Measurements from ENCODE around the gene PODN. TPM values are rescaled to one million over a fixed set of nuclear protein-coding genes. Genes with fewer than 3 reads are reported as not detected.
A peak's percentile ranks its signal among the peaks of the same experiment; 100 is the strongest.

Gene PODN
- total RNA-seq, 3 donors from 2014 or later (not counting 1 experiment from before 2014, with no cell fraction given), result 8.8 to 13.2 (median 11.2) TPM

DNA sequence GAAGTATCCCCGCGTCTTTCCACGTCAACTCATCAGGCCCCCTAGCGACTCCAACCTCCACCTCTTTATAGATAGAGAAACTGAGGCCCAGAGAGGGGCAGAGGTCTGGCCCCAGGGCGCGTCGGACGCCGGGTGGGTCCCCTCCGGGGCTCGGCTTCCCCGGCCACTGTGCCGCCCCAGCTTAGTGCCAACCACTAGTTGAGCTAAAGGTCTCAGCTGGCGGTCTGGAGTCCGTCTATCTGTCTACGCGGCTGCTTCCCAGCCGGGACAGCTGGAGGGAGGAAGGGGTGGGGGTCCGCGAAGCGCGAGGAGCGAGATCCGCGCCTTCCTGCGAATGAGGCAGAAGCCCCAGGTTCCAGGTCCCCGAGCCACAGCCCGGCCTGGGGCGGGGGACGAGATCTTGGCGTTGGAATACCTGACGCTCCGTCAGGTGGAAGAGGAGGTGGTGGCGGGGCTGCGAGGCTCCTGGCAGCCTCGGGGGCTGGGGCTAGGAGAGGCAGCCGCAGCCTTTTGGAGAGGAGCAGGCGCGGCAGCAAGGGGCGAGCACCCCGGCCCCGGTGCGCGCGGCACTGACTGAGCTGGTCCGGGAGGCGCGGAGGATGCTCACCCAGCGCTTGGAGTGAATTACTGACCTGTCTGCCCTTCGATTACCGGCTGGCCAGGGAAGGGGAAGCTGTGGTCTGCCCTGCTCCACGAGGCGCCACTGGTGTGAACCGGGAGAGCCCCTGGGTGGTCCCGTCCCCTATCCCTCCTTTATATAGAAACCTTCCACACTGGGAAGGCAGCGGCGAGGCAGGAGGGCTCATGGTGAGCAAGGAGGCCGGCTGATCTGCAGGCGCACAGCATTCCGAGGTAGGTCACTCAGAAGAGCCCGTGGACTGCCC, 937 bp downstream of the PODN start:
- ATAC-seq, result peak in 2 of 3 donors; percentile 24 to 31

DNA sequence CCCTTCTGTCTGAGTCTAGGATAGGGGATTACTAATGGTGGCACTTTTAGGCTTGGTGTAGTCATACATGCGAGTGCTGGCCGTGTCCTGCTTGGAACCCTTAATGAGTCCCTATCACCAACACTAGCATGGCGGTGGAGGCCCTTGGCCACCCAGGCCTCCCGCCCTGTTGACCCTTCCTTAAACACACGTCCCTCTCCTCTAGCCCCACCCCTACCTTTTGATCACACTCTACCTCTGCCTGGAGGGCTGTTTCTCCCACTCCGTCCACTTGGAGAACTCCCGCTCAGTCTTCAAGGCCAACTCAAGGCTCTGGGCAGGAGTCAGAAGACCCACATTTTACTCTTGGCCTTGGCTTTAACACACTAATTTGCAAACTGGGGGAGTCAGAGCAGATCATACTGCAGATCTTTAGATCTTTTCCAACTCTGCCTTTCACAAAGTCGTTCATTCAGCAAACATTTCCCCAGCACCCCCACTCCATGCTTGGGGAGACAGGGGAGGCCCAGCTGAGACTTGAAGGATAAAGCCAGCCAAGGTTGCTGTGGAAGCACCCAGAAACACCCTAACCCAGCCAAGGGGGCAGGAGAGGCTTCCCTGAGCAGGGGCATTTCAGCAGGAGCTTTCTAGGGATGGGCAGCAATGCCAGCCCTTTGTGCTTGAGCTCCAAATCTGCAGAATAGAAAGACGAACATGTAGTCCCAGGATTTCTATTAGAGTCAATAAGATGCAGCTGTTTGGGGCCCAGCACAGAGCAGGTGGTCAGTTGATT, 1.9 kb downstream of the PODN start:
- H3K27ac ChIP-seq (ENCODE audit: low read length), result no peak overlapping the region
- peaks cover 12% of the 10 kb centered on the region for H3K27me3 ChIP-seq (ENCODE audit: control insufficient read depth, insufficient read depth, low read length)
- TF ChIP-seq, protein P1, sequence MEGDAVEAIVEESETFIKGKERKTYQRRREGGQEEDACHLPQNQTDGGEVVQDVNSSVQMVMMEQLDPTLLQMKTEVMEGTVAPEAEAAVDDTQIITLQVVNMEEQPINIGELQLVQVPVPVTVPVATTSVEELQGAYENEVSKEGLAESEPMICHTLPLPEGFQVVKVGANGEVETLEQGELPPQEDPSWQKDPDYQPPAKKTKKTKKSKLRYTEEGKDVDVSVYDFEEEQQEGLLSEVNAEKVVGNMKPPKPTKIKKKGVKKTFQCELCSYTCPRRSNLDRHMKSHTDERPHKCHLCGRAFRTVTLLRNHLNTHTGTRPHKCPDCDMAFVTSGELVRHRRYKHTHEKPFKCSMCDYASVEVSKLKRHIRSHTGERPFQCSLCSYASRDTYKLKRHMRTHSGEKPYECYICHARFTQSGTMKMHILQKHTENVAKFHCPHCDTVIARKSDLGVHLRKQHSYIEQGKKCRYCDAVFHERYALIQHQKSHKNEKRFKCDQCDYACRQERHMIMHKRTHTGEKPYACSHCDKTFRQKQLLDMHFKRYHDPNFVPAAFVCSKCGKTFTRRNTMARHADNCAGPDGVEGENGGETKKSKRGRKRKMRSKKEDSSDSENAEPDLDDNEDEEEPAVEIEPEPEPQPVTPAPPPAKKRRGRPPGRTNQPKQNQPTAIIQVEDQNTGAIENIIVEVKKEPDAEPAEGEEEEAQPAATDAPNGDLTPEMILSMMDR (IDR thresholded peaks at IDR 0.05), result no peak
- no peak overlapping the region for H3K27ac Mint-ChIP-seq
- no peaks in the 10 kb centered on the region for H3K9me3 Mint-ChIP-seq
- no peaks in the 10 kb centered on the region for H3K36me3 Mint-ChIP-seq
- H3K4me1 ChIP-seq (ENCODE audit: control insufficient read depth, insufficient read depth, low read length), result peaks cover 19% of the 10 kb centered on the region
- peaks cover 0 to 17% of the 10 kb centered on the region in 2 donors for H3K4me1 Mint-ChIP-seq
- H3K9me3 ChIP-seq (ENCODE audit: control insufficient read depth, insufficient read depth, low read length), result no peaks in the 10 kb centered on the region
- ATAC-seq (no peak), DNase-seq (no peak)
- intact Hi-C loops (cut with micrococcal nuclease), result no loop called here
- H3K4me3 ChIP-seq (ENCODE audit: low read length), result no peak overlapping the region
- peaks cover 7 to 17% of the 10 kb centered on the region in 2 donors for H3K27me3 Mint-ChIP-seq (ENCODE audit: low read depth in 2 of 2)
- peak overlapping the region; percentile 78 for H3K4me3 Mint-ChIP-seq
- no peaks in the 10 kb centered on the region for H3K36me3 ChIP-seq (ENCODE audit: control insufficient read depth, insufficient read depth, low read length)
- 89% methylated on average over 9 of the region's 9 CpGs for WGBS (ENCODE audit: insufficient coverage)

More for the DNA sequence above, 937 bp downstream of the PODN start:
- Mint-ChIP-seq H3K4me3 (peak overlapping the region; percentile 78), H3K27me3 (ENCODE audit: low read depth in 2 of 2) (peaks cover 7 to 17% of the 10 kb centered on the region in 2 donors), H3K36me3 (no peaks in the 10 kb centered on the region), H3K9me3 (no peaks in the 10 kb centered on the region), H3K27ac (peak overlapping the region in 1 of 2 donors; percentile 65), H3K4me1 (peaks cover 0 to 17% of the 10 kb centered on the region in 2 donors)
- intact Hi-C loops (cut with micrococcal nuclease), result no loop called here
- no peak for DNase-seq
- peaks cover 12% of the 10 kb centered on the region for H3K27me3 ChIP-seq (ENCODE audit: control insufficient read depth, insufficient read depth, low read length)
- H3K4me1 ChIP-seq (ENCODE audit: control insufficient read depth, insufficient read depth, low read length), result peaks cover 19% of the 10 kb centered on the region
- TF ChIP-seq, protein P1 (IDR thresholded peaks at IDR 0.05), result no peak
- 17% methylated on average over 61 of the region's 61 CpGs for WGBS (ENCODE audit: insufficient coverage)
- peak overlapping the region; percentile 29 for H3K4me3 ChIP-seq (ENCODE audit: low read length)
- no peak overlapping the region for H3K27ac ChIP-seq (ENCODE audit: low read length)
- no peaks in the 10 kb centered on the region for H3K36me3 ChIP-seq (ENCODE audit: control insufficient read depth, insufficient read depth, low read length)
- H3K9me3 ChIP-seq (ENCODE audit: control insufficient read depth, insufficient read depth, low read length), result no peaks in the 10 kb centered on the region

DNA sequence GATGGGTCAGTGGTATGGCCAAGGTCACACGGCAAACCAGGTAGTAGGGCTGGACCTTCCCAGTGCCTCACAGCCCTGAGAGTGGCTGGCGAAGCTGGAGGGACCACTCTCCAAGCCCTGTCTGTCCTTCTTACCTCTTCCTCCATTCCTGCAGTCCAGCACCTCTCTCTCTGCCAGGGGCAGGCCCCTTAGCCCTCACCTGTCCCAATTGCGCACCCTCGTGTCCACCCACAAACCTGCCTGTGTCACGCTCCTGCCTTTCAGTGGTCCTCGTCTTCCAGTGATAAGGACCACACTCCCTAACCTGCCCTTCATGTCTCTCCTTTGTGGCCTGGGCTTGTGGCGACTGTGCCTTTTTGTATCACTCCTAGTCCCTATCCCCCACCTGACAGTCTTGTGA, 3.4 kb downstream of the PODN start:
- Histone ChIP-seq H3K27ac (ENCODE audit: low read length) (no peak overlapping the region), H3K36me3 (ENCODE audit: control insufficient read depth, insufficient read depth, low read length) (no peaks in the 10 kb centered on the region), H3K4me3 (ENCODE audit: low read length) (no peak overlapping the region), H3K27me3 (ENCODE audit: control insufficient read depth, insufficient read depth, low read length) (peaks cover 12% of the 10 kb centered on the region), H3K9me3 (ENCODE audit: control insufficient read depth, insufficient read depth, low read length) (no peaks in the 10 kb centered on the region), H3K4me1 (ENCODE audit: control insufficient read depth, insufficient read depth, low read length) (peaks cover 19% of the 10 kb centered on the region)
- H3K27ac Mint-ChIP-seq, result no peak overlapping the region
- 90% methylated on average over 7 of the region's 7 CpGs for WGBS (ENCODE audit: insufficient coverage)
- TF ChIP-seq, protein P1 (IDR thresholded peaks at IDR 0.05), result no peak
- no peaks in the 10 kb centered on the region for H3K9me3 Mint-ChIP-seq
- H3K4me1 Mint-ChIP-seq, result peaks cover 0 to 17% of the 10 kb centered on the region in 2 donors
- no peak for ATAC-seq
- peaks cover 7 to 17% of the 10 kb centered on the region in 2 donors for H3K27me3 Mint-ChIP-seq (ENCODE audit: low read depth in 2 of 2)
- intact Hi-C loops (cut with micrococcal nuclease), result no loop called here
- H3K36me3 Mint-ChIP-seq, result no peaks in the 10 kb centered on the region
- no peak for DNase-seq
- no peak overlapping the region for H3K4me3 Mint-ChIP-seq

Measured in natural killer cell (primary cell).